IMR-90 (cell line): Measurements from ENCODE around the gene NCBP2.

Source experiments
- CEBPB ChIP-seq: IDR thresholded peaks from 2 replicates; pipeline ENCODE4 v1.6.1; 2012; ENCODE audit warnings: low read depth, low read length, improper control_type of control experiment
- MAFK ChIP-seq: IDR thresholded peaks from 2 replicates; pipeline ENCODE4 v1.6.1; 2012; ENCODE audit warnings: low read depth, low read length, improper control_type of control experiment
- MXI1 ChIP-seq: IDR thresholded peaks from 2 replicates; pipeline ENCODE4 v1.6.1; 2012; ENCODE audit warnings: low read depth, mild to moderate bottlenecking, low read length, moderate library complexity, borderline replicate concordance
- POLR2A ChIP-seq: IDR thresholded peaks from 2 replicates; pipeline ENCODE4 v1.6.1; 2012; ENCODE audit warnings: mild to moderate bottlenecking, low read depth, low read length
- RAD21 ChIP-seq: IDR thresholded peaks from 2 replicates; pipeline ENCODE4 v1.6.1; 2012; ENCODE audit warnings: low read length, improper control_type of control experiment
- RFX5 ChIP-seq: IDR thresholded peaks from 2 replicates; pipeline ENCODE4 v1.8.0; 2012; ENCODE audit warnings: low read depth, mild to moderate bottlenecking, low read length, moderate library complexity
- SMC3 ChIP-seq: fragments of 150-350 bp; IDR thresholded peaks from 2 replicates; pipeline ENCODE4 v1.6.1; 2016; ENCODE audit warnings: low read depth, mild to moderate bottlenecking, antibody characterized with exemption, low read length, moderate library complexity
- TF ChIP-seq, protein P1 (sequence below): conservative IDR thresholded peaks from 2 replicates; pipeline ENCODE4 v1.5.1; 2012; ENCODE audit warnings: mild to moderate bottlenecking, low read depth, low read length, improper control_type of control experiment
- TF ChIP-seq, protein P2 (sequence below): fragments of 150-350 bp; IDR thresholded peaks from 2 replicates; pipeline ENCODE4 v1.6.1; 2017; ENCODE audit warnings: mild to moderate bottlenecking, antibody characterized with exemption, low read length, low read depth

DNA sequence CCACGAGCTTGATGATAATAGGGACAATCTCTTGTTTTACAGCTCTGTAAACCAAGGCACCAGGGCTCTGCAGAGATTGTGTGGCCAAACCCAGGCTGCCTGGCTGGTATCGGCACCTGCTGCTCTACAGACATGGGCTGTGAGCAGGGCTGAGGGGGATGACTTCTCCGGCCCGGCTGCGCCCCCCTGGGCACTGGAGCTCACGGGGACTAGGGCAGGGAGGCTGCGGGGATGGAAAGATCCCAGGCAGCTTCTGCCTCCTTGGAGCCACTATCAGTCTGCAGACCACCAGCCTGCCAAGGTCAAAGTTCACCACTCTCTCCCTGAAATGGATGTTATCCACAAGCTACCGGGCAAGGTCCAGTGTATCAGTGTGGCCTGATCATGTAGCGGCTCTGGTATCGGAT is 48.3 kb upstream of the NCBP2 start:
- TF ChIP-seq POLR2A, result no peak
- no peak for TF ChIP-seq RAD21
- TF ChIP-seq, protein P1, sequence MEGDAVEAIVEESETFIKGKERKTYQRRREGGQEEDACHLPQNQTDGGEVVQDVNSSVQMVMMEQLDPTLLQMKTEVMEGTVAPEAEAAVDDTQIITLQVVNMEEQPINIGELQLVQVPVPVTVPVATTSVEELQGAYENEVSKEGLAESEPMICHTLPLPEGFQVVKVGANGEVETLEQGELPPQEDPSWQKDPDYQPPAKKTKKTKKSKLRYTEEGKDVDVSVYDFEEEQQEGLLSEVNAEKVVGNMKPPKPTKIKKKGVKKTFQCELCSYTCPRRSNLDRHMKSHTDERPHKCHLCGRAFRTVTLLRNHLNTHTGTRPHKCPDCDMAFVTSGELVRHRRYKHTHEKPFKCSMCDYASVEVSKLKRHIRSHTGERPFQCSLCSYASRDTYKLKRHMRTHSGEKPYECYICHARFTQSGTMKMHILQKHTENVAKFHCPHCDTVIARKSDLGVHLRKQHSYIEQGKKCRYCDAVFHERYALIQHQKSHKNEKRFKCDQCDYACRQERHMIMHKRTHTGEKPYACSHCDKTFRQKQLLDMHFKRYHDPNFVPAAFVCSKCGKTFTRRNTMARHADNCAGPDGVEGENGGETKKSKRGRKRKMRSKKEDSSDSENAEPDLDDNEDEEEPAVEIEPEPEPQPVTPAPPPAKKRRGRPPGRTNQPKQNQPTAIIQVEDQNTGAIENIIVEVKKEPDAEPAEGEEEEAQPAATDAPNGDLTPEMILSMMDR, result no peak
- TF ChIP-seq MXI1, result no peak
- no peak for TF ChIP-seq RFX5
- TF ChIP-seq SMC3, result no peak
- no peak for TF ChIP-seq CEBPB
- no peak for TF ChIP-seq MAFK
- TF ChIP-seq, protein P2, sequence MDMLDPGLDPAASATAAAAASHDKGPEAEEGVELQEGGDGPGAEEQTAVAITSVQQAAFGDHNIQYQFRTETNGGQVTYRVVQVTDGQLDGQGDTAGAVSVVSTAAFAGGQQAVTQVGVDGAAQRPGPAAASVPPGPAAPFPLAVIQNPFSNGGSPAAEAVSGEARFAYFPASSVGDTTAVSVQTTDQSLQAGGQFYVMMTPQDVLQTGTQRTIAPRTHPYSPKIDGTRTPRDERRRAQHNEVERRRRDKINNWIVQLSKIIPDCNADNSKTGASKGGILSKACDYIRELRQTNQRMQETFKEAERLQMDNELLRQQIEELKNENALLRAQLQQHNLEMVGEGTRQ, result no peak
